GM19035 (cell line): ENCODE measurements around the gene FBH1.
"Not testable (repeated sequence)": the region's sequence is repeated elsewhere in the genome, so short reads cannot be mapped to it uniquely, and the experiment has no call there.

ENCODE experiments used
- ATAC-seq: cut with Tn5 transposase; IDR thresholded peaks from one replicate; pipeline ENCODE4 v1.9.1; 2021; ENCODE audit not compliant: unreplicated experiment

FBH1 gene

GRCh38 chr10:5902511-5903274 lies 12.7 kb downstream of the FBH1 start:
- no peak for ATAC-seq

GRCh38 chr10:5903563-5903962 lies 13.5 kb downstream of the FBH1 start:
- ATAC-seq: no peak

GRCh38 chr10:5904227-5904626 lies 14.2 kb downstream of the FBH1 start:
- peak; percentile 96 for ATAC-seq

- ATAC-seq: no peak
Observed at GRCh38 chr10:5905854-5906507, 15.9 kb downstream of the FBH1 start.

- no peak for ATAC-seq
Observed at GRCh38 chr10:5906651-5907050, 16.6 kb downstream of the FBH1 start.

- not testable (repeated sequence) for ATAC-seq
Observed at GRCh38 chr10:5908676-5909075, 18.6 kb downstream of the FBH1 start.

GRCh38 chr10:5910323-5911100 lies 20.5 kb downstream of the FBH1 start:
- no peak for ATAC-seq

GRCh38 chr10:5911670-5912069 lies 21.6 kb downstream of the FBH1 start:
- no peak for ATAC-seq

- no peak for ATAC-seq
Observed at GRCh38 chr10:5913736-5914135, 23.7 kb downstream of the FBH1 start.

- ATAC-seq: no peak
Observed at GRCh38 chr10:5915451-5915850, 25.4 kb downstream of the FBH1 start.

- no peak for ATAC-seq
Observed at GRCh38 chr10:5917305-5917704, 27.3 kb downstream of the FBH1 start.

- ATAC-seq: no peak
Observed at GRCh38 chr10:5918763-5919162, 28.7 kb downstream of the FBH1 start.

- ATAC-seq: no peak
Observed at GRCh38 chr10:5919568-5919967, 29.5 kb downstream of the FBH1 start.

GRCh38 chr10:5921746-5922145 lies 31.7 kb downstream of the FBH1 start:
- no peak for ATAC-seq

GRCh38 chr10:5924889-5925288 lies 34.8 kb downstream of the FBH1 start:
- ATAC-seq: no peak

GRCh38 chr10:5927306-5927705 lies 37.3 kb downstream of the FBH1 start:
- no peak for ATAC-seq

- ATAC-seq: no peak
Observed at GRCh38 chr10:5929442-5929841, 39.4 kb downstream of the FBH1 start.

GRCh38 chr10:5930272-5930671 lies 40.2 kb downstream of the FBH1 start:
- no peak for ATAC-seq

GRCh38 chr10:5932345-5932744 lies 42.3 kb downstream of the FBH1 start:
- ATAC-seq: no peak

GRCh38 chr10:5933909-5934546 lies 44.0 kb downstream of the FBH1 start:
- ATAC-seq: no peak

- no peak for ATAC-seq
Observed at GRCh38 chr10:5935628-5936027, 45.6 kb downstream of the FBH1 start.
